H9 (cell line): ENCODE measurements around the gene GPALPP1. TPM values are rescaled to one million over a fixed set of nuclear protein-coding genes. Genes with fewer than 3 reads are reported as not detected.

Experiments
- DNase-seq: peaks from one replicate; pipeline ENCODE4 v3.0.0-alpha.2; 2017
- H2AFZ ChIP-seq: one replicate; pipeline ENCODE4 v1.6.1; 2013; ENCODE audit warnings: mild to moderate bottlenecking, low read length, control low read depth, moderate library complexity
- H2AK5ac ChIP-seq: 2 replicates; pipeline ENCODE4 v1.6.1; 2013; ENCODE audit warnings: low read length, control low read depth, mixed read lengths; ENCODE audit not compliant: insufficient read length
- H2BK120ac ChIP-seq: one replicate; pipeline ENCODE4 v1.6.1; 2013; ENCODE audit warnings: low read depth, mild to moderate bottlenecking, low read length, control low read depth, inconsistent platforms; ENCODE audit not compliant: poor library complexity, severe bottlenecking
- H2BK12ac ChIP-seq: 2 replicates; pipeline ENCODE4 v1.6.1; 2013; ENCODE audit warnings: low read length, control low read depth, mixed read lengths, low read depth; ENCODE audit not compliant: insufficient read length
- H2BK15ac ChIP-seq: 2 replicates; pipeline ENCODE4 v1.6.1; 2013; ENCODE audit warnings: low read depth, low read length, control low read depth
- H2BK20ac ChIP-seq: one replicate; pipeline ENCODE4 v1.6.1; 2013; ENCODE audit warnings: low read depth, mild to moderate bottlenecking, low read length, control low read depth, inconsistent platforms; ENCODE audit not compliant: poor library complexity, severe bottlenecking
- H2BK5ac ChIP-seq: 2 replicates; pipeline ENCODE4 v1.6.1; 2013; ENCODE audit warnings: low read length, control low read depth, mixed read lengths; ENCODE audit not compliant: insufficient read length
- H3K14ac ChIP-seq: 2 replicates; pipeline ENCODE4 v1.6.1; 2013; ENCODE audit warnings: low read length, control low read depth; ENCODE audit not compliant: insufficient read depth
- H3K18ac ChIP-seq: 2 replicates; pipeline ENCODE4 v1.6.1; 2013; ENCODE audit warnings: low read depth, mild to moderate bottlenecking, mixed read lengths, low read length, control low read depth; ENCODE audit not compliant: insufficient read length
- H3K23ac ChIP-seq: 2 replicates; pipeline ENCODE4 v1.6.1; 2013; ENCODE audit warnings: low read length, control low read depth, mixed read lengths, low read depth; ENCODE audit not compliant: insufficient read length
- H3K23me2 ChIP-seq: 2 replicates; pipeline ENCODE4 v1.6.1; 2013; ENCODE audit warnings: low read depth, mild to moderate bottlenecking, mixed read lengths, low read length, control low read depth; ENCODE audit not compliant: insufficient read length, poor library complexity, severe bottlenecking
- H3K27ac ChIP-seq: 2 replicates; pipeline ENCODE4 v1.5.1; 2013; ENCODE audit warnings: low read length, control low read depth, mixed read lengths, low read depth; ENCODE audit not compliant: insufficient read length
- H3K27me3 ChIP-seq: 2 replicates; pipeline ENCODE4 v1.6.1; 2013; ENCODE audit warnings: low read length, control low read depth, inconsistent platforms; ENCODE audit not compliant: insufficient read depth
- H3K4ac ChIP-seq: 2 replicates; pipeline ENCODE4 v1.6.1; 2013; ENCODE audit warnings: low read depth, mild to moderate bottlenecking, control low read depth, inconsistent platforms, low read length, moderate library complexity
- H3K4me1 ChIP-seq: 2 replicates; pipeline ENCODE4 v1.6.1; 2013; ENCODE audit warnings: low read length, control low read depth, inconsistent platforms; ENCODE audit not compliant: insufficient read depth
- H3K4me2 ChIP-seq: 2 replicates; pipeline ENCODE4 v1.6.1; 2013; ENCODE audit warnings: low read length, control low read depth, mixed read lengths; ENCODE audit not compliant: insufficient read length, insufficient read depth
- H3K56ac ChIP-seq: 2 replicates; pipeline ENCODE4 v1.6.1; 2013; ENCODE audit warnings: low read depth, mild to moderate bottlenecking, mixed read lengths, low read length, control low read depth; ENCODE audit not compliant: insufficient read length
- H3K79me1 ChIP-seq: 2 replicates; pipeline ENCODE4 v1.6.1; 2013; ENCODE audit warnings: low read depth, mild to moderate bottlenecking, moderate library complexity, low read length, control low read depth, inconsistent platforms; ENCODE audit not compliant: insufficient read depth, poor library complexity, severe bottlenecking
- H3K79me2 ChIP-seq: 2 replicates; pipeline ENCODE4 v1.6.1; 2013; ENCODE audit warnings: low read length, control low read depth, inconsistent platforms; ENCODE audit not compliant: insufficient read depth
- H3K9ac ChIP-seq: 2 replicates; pipeline ENCODE4 v1.6.1; 2013; ENCODE audit warnings: low read length, control low read depth, mixed read lengths; ENCODE audit not compliant: insufficient read length; ENCODE audit errors: extremely low read depth
- H3K9me3 ChIP-seq: one replicate; pipeline ENCODE4 v1.6.1; 2013; ENCODE audit warnings: low read depth, low read length, inconsistent platforms; ENCODE audit not compliant: control insufficient read depth
- H3T11ph ChIP-seq: one replicate; pipeline ENCODE4 v1.6.1; 2013; ENCODE audit warnings: mild to moderate bottlenecking, low read length, control low read depth, inconsistent platforms
- H4K20me1 ChIP-seq: one replicate; pipeline ENCODE4 v1.6.1; 2013; ENCODE audit not compliant: control insufficient read depth, insufficient read length, insufficient read depth
- H4K5ac ChIP-seq: 2 replicates; pipeline ENCODE4 v1.6.1; 2013; ENCODE audit warnings: low read depth, mild to moderate bottlenecking, mixed read lengths, low read length, control low read depth; ENCODE audit not compliant: insufficient read length
- H4K8ac ChIP-seq: replicated peaks from 2 replicates; pipeline ENCODE4 v1.6.1; 2013; ENCODE audit warnings: low read length, control low read depth, mixed read lengths, low read depth; ENCODE audit not compliant: insufficient read length
- H4K91ac ChIP-seq: 2 replicates; pipeline ENCODE4 v1.6.1; 2013; ENCODE audit warnings: low read depth, mild to moderate bottlenecking, moderate library complexity, mixed read lengths, low read length, control low read depth; ENCODE audit not compliant: insufficient read length
- H3K27ac Mint-ChIP-seq, 3 experiments: 2 replicates in 2 of 3; 3 replicates in 1 of 3; pipeline ENCODE4 v1.8.0; 2020 to 2021; ENCODE audit warnings: mixed read lengths in 3 of 3, mild to moderate bottlenecking in 1 of 3, moderate library complexity in 1 of 3
- H3K27me3 Mint-ChIP-seq: 2 replicates; pipeline ENCODE4 v1.8.0; 2021; ENCODE audit warnings: low read depth, mild to moderate bottlenecking, moderate library complexity, mixed read lengths
- H3K36me3 Mint-ChIP-seq, 3 experiments: 2 replicates in 2 of 3; 3 replicates in 1 of 3; pipeline ENCODE4 v1.8.0; 2020 to 2021; ENCODE audit warnings: low read depth in 3 of 3, mixed read lengths in 3 of 3; ENCODE audit not compliant: insufficient read depth in 1 of 3
- H3K4me1 Mint-ChIP-seq, 2 experiments: 2 replicates each; pipeline ENCODE4 v1.8.0; 2020; ENCODE audit warnings: mixed read lengths in 2 of 2
- H3K4me3 Mint-ChIP-seq, 2 experiments: 2 replicates in 1 of 2; 3 replicates in 1 of 2; pipeline ENCODE4 v1.8.0; 2020 to 2021; ENCODE audit warnings: mild to moderate bottlenecking in 2 of 2, mixed read lengths in 2 of 2, moderate library complexity in 1 of 2
- H3K9me3 Mint-ChIP-seq, 2 experiments: 2 replicates in 1 of 2; 3 replicates in 1 of 2; pipeline ENCODE4 v1.8.0; 2020; ENCODE audit warnings: mild to moderate bottlenecking in 2 of 2, mixed read lengths in 2 of 2, moderate library complexity in 1 of 2
- CTCF ChIP-seq: fragments of 200-600 bp; sonication (generic); conservative IDR thresholded peaks from 3 replicates; pipeline ENCODE4 v1.8.0; 2021; ENCODE audit warnings: antibody characterized with exemption, mild to moderate bottlenecking
- WGBS: extraction: QIAGEN DNeasy Blood & Tissue Kit; methylation state at CpG from one replicate; pipeline ENCODE4 v1.1.7; 2013; ENCODE audit warnings: missing lambda C conversion rate, low lambda C conversion rate, mixed read lengths; ENCODE audit not compliant: insufficient read length; ENCODE audit errors: extremely low coverage; 5-methylcytosine and 5-hydroxymethylcytosine counted together
- total RNA-seq: library from RNA; stranded (reverse); gene quantifications from 2 replicates; pipeline ENCODE4 v1.2.1, GENCODE V29; 2021

GPALPP1 gene
- total RNA-seq, 1 experiment from 2014 or later: 21.9 TPM

- no peak overlapping the region for H3K27ac ChIP-seq
- no peak overlapping the region for H4K5ac ChIP-seq
- H2AFZ ChIP-seq: no peak overlapping the region
- no peak overlapping the region for H2BK15ac ChIP-seq
- no peak overlapping the region for H3K27ac Mint-ChIP-seq
- no peak overlapping the region for H2AK5ac ChIP-seq
- no peaks in the 10 kb centered on the region for H3K9me3 ChIP-seq
- H3K79me2 ChIP-seq: no peaks in the 10 kb centered on the region
- no CpG with 5 or more reads among the region's 9 CpGs for WGBS
- H2BK12ac ChIP-seq: no peak overlapping the region
- no peak overlapping the region for H3K56ac ChIP-seq
- no peak overlapping the region for H3K23ac ChIP-seq
- H3K4me2 ChIP-seq: no peak overlapping the region
- H2BK120ac ChIP-seq: no peak overlapping the region
- H4K8ac ChIP-seq: no peak overlapping the region
- H3K27me3 Mint-ChIP-seq: no peaks in the 10 kb centered on the region
- H3K4me1 Mint-ChIP-seq: peaks cover 9 to 11% of the 10 kb centered on the region in 2 experiments
- no peak overlapping the region for H3T11ph ChIP-seq
- no peak overlapping the region for H2BK5ac ChIP-seq
- H3K27me3 ChIP-seq: no peaks in the 10 kb centered on the region
- no peak overlapping the region for H3K4me3 Mint-ChIP-seq
- no peak overlapping the region for H3K9ac ChIP-seq
- H3K36me3 Mint-ChIP-seq: peaks cover 3 to 30% (median 24%) of the 10 kb centered on the region in 3 experiments; a peak in 5 of 7 replicates
- H4K91ac ChIP-seq: no peak overlapping the region
- H3K14ac ChIP-seq: no peak overlapping the region
- no peaks in the 10 kb centered on the region for H4K20me1 ChIP-seq
- no peaks in the 10 kb centered on the region for H3K9me3 Mint-ChIP-seq
- H3K79me1 ChIP-seq: no peaks in the 10 kb centered on the region
- no peaks in the 10 kb centered on the region for H3K23me2 ChIP-seq
- H2BK20ac ChIP-seq: no peak overlapping the region
- H3K4ac ChIP-seq: no peak overlapping the region
- TF ChIP-seq CTCF: no peak
- no peak for DNase-seq
- H3K18ac ChIP-seq: no peak overlapping the region
- H3K4me1 ChIP-seq: no peaks in the 10 kb centered on the region
Observed at GRCh38 chr13:44974056-44974793, 15.1 kb upstream of the GPALPP1 start.
